ENCODE results near the gene PGLYRP4.

Gene PGLYRP4

DNA sequence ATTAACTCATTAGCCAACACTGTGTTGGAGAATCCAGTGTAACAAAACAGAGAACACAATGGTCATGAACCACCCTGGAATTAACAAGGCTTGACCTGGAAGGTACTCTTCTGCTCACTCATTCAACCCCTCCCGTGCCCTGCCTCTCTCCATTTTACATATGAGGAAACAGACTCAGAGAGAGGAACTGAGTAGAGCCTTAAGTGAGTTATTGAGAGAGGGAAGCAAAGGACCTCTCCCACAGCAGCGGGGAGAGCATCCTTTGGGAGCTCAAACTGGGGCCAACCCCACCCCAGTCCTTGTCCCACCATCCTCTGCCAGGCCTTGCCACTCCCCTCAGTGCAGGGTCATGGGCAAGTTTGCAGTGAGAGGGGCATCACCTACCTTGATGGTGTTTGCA, 25.4 kb upstream of the PGLYRP4 start:
- no peaks in the 10 kb centered on the region for H3K4me1 ChIP-seq (ENCODE audit: insufficient read depth, insufficient read length)
- no peak for DNase-seq (ENCODE audit: low read depth, low spot score)
- H3K9ac ChIP-seq (ENCODE audit: insufficient read length, low read depth), result no peak overlapping the region
- no peaks in the 10 kb centered on the region for H3K36me3 ChIP-seq (ENCODE audit: insufficient read depth, insufficient read length, low read length)
- TF ChIP-seq ZNF274 (IDR thresholded peaks at IDR 0.05; ENCODE audit: low read depth, low read length), result no peak
- TF ChIP-seq SUZ12 (IDR thresholded peaks at IDR 0.05; ENCODE audit: extremely low read depth, insufficient read depth, insufficient read length), result no peak
- no peak for TF ChIP-seq YY1 (IDR thresholded peaks at IDR 0.05; ENCODE audit: insufficient read depth, insufficient read length)
- H3K9me3 ChIP-seq (ENCODE audit: insufficient read depth, low read length), result peaks cover 13% of the 10 kb centered on the region; the same call in 1 of the 2 replicates
- no peaks in the 10 kb centered on the region for H3K27me3 ChIP-seq (ENCODE audit: insufficient read depth, insufficient read length)
- no peak overlapping the region for H3K4me3 ChIP-seq (ENCODE audit: insufficient read length, low read depth)

DNA sequence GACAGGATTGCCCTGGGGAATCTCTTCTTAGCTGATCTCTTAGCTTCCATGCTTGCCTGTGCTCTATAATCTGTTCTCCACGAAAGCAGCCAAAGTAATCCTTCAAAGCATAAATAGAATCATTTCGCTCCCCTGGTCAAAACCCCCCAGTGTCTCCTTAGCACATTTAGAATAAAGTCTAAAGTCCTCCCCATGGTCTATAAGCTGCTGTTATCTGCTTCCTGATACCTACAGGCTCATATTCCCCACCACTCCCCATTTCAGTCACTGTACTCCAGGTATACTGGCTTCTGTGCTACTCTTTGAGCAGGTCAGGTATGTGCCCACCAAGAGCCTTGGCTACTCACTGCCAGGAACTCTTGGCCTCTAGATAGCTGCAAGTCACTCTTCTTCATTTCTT, 23.9 kb upstream of the PGLYRP4 start:
- Histone ChIP-seq H3K4me1 (ENCODE audit: insufficient read depth, insufficient read length) (no peaks in the 10 kb centered on the region), H3K4me3 (ENCODE audit: insufficient read length, low read depth) (no peak overlapping the region), H3K27me3 (ENCODE audit: insufficient read depth, insufficient read length) (no peaks in the 10 kb centered on the region), H3K9ac (ENCODE audit: insufficient read length, low read depth) (no peak overlapping the region), H3K9me3 (ENCODE audit: insufficient read depth, low read length) (peaks cover 13% of the 10 kb centered on the region; the same call in 1 of the 2 replicates), H3K36me3 (ENCODE audit: insufficient read depth, insufficient read length, low read length) (no peaks in the 10 kb centered on the region)
- TF ChIP-seq SUZ12 (IDR thresholded peaks at IDR 0.05; ENCODE audit: extremely low read depth, insufficient read depth, insufficient read length) (no peak), YY1 (IDR thresholded peaks at IDR 0.05; ENCODE audit: insufficient read depth, insufficient read length) (no peak), ZNF274 (IDR thresholded peaks at IDR 0.05; ENCODE audit: low read depth, low read length) (no peak)
- no peak for DNase-seq (ENCODE audit: low read depth, low spot score)

GRCh38 chr1:153371231-153371630, 22.6 kb upstream of the PGLYRP4 start:
- H3K4me1 ChIP-seq (ENCODE audit: insufficient read depth, insufficient read length), result no peaks in the 10 kb centered on the region
- H3K9ac ChIP-seq (ENCODE audit: insufficient read length, low read depth), result no peak overlapping the region
- no peak overlapping the region for H3K4me3 ChIP-seq (ENCODE audit: insufficient read length, low read depth)
- TF ChIP-seq SUZ12 (IDR thresholded peaks at IDR 0.05; ENCODE audit: extremely low read depth, insufficient read depth, insufficient read length) (no peak), YY1 (IDR thresholded peaks at IDR 0.05; ENCODE audit: insufficient read depth, insufficient read length) (no peak), ZNF274 (IDR thresholded peaks at IDR 0.05; ENCODE audit: low read depth, low read length) (no peak)
- H3K27me3 ChIP-seq (ENCODE audit: insufficient read depth, insufficient read length), result no peaks in the 10 kb centered on the region
- H3K9me3 ChIP-seq (ENCODE audit: insufficient read depth, low read length), result 0 out of 2 replicates have a peak, but pooled peaks cover under 1% of the 10 kb centered on the region
- H3K36me3 ChIP-seq (ENCODE audit: insufficient read depth, insufficient read length, low read length), result no peaks in the 10 kb centered on the region
- no peak for DNase-seq (ENCODE audit: low read depth, low spot score)

- H3K27me3 ChIP-seq (ENCODE audit: insufficient read depth, insufficient read length), result no peaks in the 10 kb centered on the region
- TF ChIP-seq YY1 (IDR thresholded peaks at IDR 0.05; ENCODE audit: insufficient read depth, insufficient read length), result no peak
- no peak for TF ChIP-seq SUZ12 (IDR thresholded peaks at IDR 0.05; ENCODE audit: extremely low read depth, insufficient read depth, insufficient read length)
- TF ChIP-seq ZNF274 (IDR thresholded peaks at IDR 0.05; ENCODE audit: low read depth, low read length), result no peak
- DNase-seq (ENCODE audit: low read depth, low spot score), result no peak
- H3K4me3 ChIP-seq (ENCODE audit: insufficient read length, low read depth), result no peak overlapping the region
- no peaks in the 10 kb centered on the region for H3K4me1 ChIP-seq (ENCODE audit: insufficient read depth, insufficient read length)
- H3K9ac ChIP-seq (ENCODE audit: insufficient read length, low read depth), result no peak overlapping the region
- no peaks in the 10 kb centered on the region for H3K9me3 ChIP-seq (ENCODE audit: insufficient read depth, low read length)
- no peaks in the 10 kb centered on the region for H3K36me3 ChIP-seq (ENCODE audit: insufficient read depth, insufficient read length, low read length)
These were observed 21.5 kb upstream of the PGLYRP4 start for GRCh38 chr1:153370146-153370545.

- DNase-seq (ENCODE audit: low read depth, low spot score), result no peak
- H3K9ac ChIP-seq (ENCODE audit: insufficient read length, low read depth), result no peak overlapping the region
- TF ChIP-seq SUZ12 (IDR thresholded peaks at IDR 0.05; ENCODE audit: extremely low read depth, insufficient read depth, insufficient read length) (no peak), ZNF274 (IDR thresholded peaks at IDR 0.05; ENCODE audit: low read depth, low read length) (no peak), YY1 (IDR thresholded peaks at IDR 0.05; ENCODE audit: insufficient read depth, insufficient read length) (no peak)
These were observed 19.9 kb upstream of the PGLYRP4 start for GRCh38 chr1:153368495-153368894.

GRCh38 chr1:153367090-153367489, 18.4 kb upstream of the PGLYRP4 start:
- no peak overlapping the region for H3K9ac ChIP-seq (ENCODE audit: insufficient read length, low read depth)

More at GRCh38 chr1:153368495-153368894, 19.9 kb upstream of the PGLYRP4 start:
- Histone ChIP-seq H3K36me3 (ENCODE audit: insufficient read depth, insufficient read length, low read length) (no peaks in the 10 kb centered on the region), H3K4me3 (ENCODE audit: insufficient read length, low read depth) (no peak overlapping the region), H3K4me1 (ENCODE audit: insufficient read depth, insufficient read length) (no peaks in the 10 kb centered on the region), H3K9me3 (ENCODE audit: insufficient read depth, low read length) (no peaks in the 10 kb centered on the region), H3K27me3 (ENCODE audit: insufficient read depth, insufficient read length) (no peaks in the 10 kb centered on the region)

DNA sequence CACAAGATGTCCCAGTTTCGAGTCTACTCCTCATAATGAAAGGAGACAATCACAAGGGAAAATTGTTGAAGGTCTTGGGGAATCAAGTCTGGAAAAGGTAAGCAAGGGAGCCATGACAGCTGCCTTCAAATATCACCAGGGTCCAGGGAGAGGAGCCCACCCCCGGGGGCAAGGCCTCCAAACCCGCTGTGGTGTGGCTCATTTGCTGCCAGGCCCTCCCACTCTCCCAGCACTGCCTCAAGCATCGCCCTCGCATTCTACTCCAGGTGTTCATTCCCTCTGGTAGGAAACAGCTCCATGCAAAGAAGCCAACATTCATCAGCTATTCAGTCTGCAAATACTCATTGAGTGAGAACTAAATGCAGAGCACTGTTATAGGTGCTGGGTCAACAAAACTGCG, 17.6 kb upstream of the PGLYRP4 start:
- Histone ChIP-seq H3K36me3 (ENCODE audit: insufficient read depth, insufficient read length, low read length) (no peaks in the 10 kb centered on the region), H3K4me3 (ENCODE audit: insufficient read length, low read depth) (no peak overlapping the region), H3K9ac (ENCODE audit: insufficient read length, low read depth) (no peak overlapping the region), H3K9me3 (ENCODE audit: insufficient read depth, low read length) (no peaks in the 10 kb centered on the region), H3K4me1 (ENCODE audit: insufficient read depth, insufficient read length) (no peaks in the 10 kb centered on the region), H3K27me3 (ENCODE audit: insufficient read depth, insufficient read length) (no peaks in the 10 kb centered on the region)
- TF ChIP-seq SUZ12 (IDR thresholded peaks at IDR 0.05; ENCODE audit: extremely low read depth, insufficient read depth, insufficient read length) (no peak), YY1 (IDR thresholded peaks at IDR 0.05; ENCODE audit: insufficient read depth, insufficient read length) (no peak), ZNF274 (IDR thresholded peaks at IDR 0.05; ENCODE audit: low read depth, low read length) (no peak)
- no peak for DNase-seq (ENCODE audit: low read depth, low spot score)

More at GRCh38 chr1:153367090-153367489, 18.4 kb upstream of the PGLYRP4 start:
- no peaks in the 10 kb centered on the region for H3K36me3 ChIP-seq (ENCODE audit: insufficient read depth, insufficient read length, low read length)
- no peaks in the 10 kb centered on the region for H3K4me1 ChIP-seq (ENCODE audit: insufficient read depth, insufficient read length)
- H3K27me3 ChIP-seq (ENCODE audit: insufficient read depth, insufficient read length), result no peaks in the 10 kb centered on the region
- no peak for TF ChIP-seq YY1 (IDR thresholded peaks at IDR 0.05; ENCODE audit: insufficient read depth, insufficient read length)
- TF ChIP-seq SUZ12 (IDR thresholded peaks at IDR 0.05; ENCODE audit: extremely low read depth, insufficient read depth, insufficient read length), result no peak
- TF ChIP-seq ZNF274 (IDR thresholded peaks at IDR 0.05; ENCODE audit: low read depth, low read length), result no peak
- no peak for DNase-seq (ENCODE audit: low read depth, low spot score)
- no peaks in the 10 kb centered on the region for H3K9me3 ChIP-seq (ENCODE audit: insufficient read depth, low read length)
- H3K4me3 ChIP-seq (ENCODE audit: insufficient read length, low read depth), result no peak overlapping the region
